BLaER1 treated with 17β-estradiol and CSF1 and Interleukin-3, amounts not matched to agents 10 nM and 100 nM (cell line): ENCODE results near the gene PTER.

ENCODE experiments used
- H3K27ac ChIP-seq, 11 experiments: shearing (Covaris generic); formaldehyde crosslinking; 2 replicates each; pipeline ENCODE4 v1.8.1; 2022
- H3K27me3 ChIP-seq, 11 experiments: shearing (Covaris generic); formaldehyde crosslinking; 2 replicates each; pipeline ENCODE4 v1.8.1; 2022
- H3K36me3 ChIP-seq, 11 experiments: shearing (Covaris generic); formaldehyde crosslinking; 2 replicates each; pipeline ENCODE4 v1.8.1; 2022
- H3K4me1 ChIP-seq, 10 experiments: shearing (Covaris generic); formaldehyde crosslinking; 2 replicates each; pipeline ENCODE4 v1.8.1; 2022
- H3K4me2 ChIP-seq, 11 experiments: shearing (Covaris generic); formaldehyde crosslinking; 2 replicates each; pipeline ENCODE4 v1.8.1; 2022
- H3K4me3 ChIP-seq, 10 experiments: shearing (Covaris generic); formaldehyde crosslinking; 2 replicates each; pipeline ENCODE4 v1.8.1; 2022
- H3K9ac ChIP-seq, 11 experiments: shearing (Covaris generic); formaldehyde crosslinking; 2 replicates each; pipeline ENCODE4 v1.8.1; 2022
- H3K9me3 ChIP-seq, 11 experiments: shearing (Covaris generic); formaldehyde crosslinking; replicated peaks in 1 of 11; 2 replicates each; pipeline ENCODE4 v1.8.1; 2022
- H4K20me1 ChIP-seq, 11 experiments: shearing (Covaris generic); formaldehyde crosslinking; 2 replicates each; pipeline ENCODE4 v1.8.1; 2022
- Cebpa-rat ChIP-seq, 11 experiments: shearing (Covaris generic); IDR thresholded peaks; 2 replicates each; pipeline ENCODE4 v1.8.1; 2022

The PTER gene

GRCh38 chr10:16483241-16483917, 46.6 kb downstream of the PTER start:
- no peaks in the 10 kb centered on the region for H3K27me3 ChIP-seq
- TF ChIP-seq Cebpa-rat (IDR thresholded peaks at IDR 0.05) = no peak
- no peak overlapping the region for H3K4me2 ChIP-seq
- no peak overlapping the region for H3K9ac ChIP-seq
- H4K20me1 ChIP-seq = peaks cover 0 to 5% (median 0%) of the 10 kb centered on the region in 11 experiments; a peak in 2 of 22 replicates
- H3K4me1 ChIP-seq = peaks cover 0 to 6% (median 0%) of the 10 kb centered on the region in 10 experiments; a peak in 1 of 20 replicates
- H3K27ac ChIP-seq = no peak overlapping the region
- no peak overlapping the region for H3K4me3 ChIP-seq
- H3K36me3 ChIP-seq = peaks cover 22 to 50% (median 36%) of the 10 kb centered on the region in 11 experiments; a peak in 21 of 22 replicates
- no peaks in the 10 kb centered on the region for H3K9me3 ChIP-seq

GRCh38 chr10:16490511-16490910, 53.7 kb downstream of the PTER start:
- no peaks in the 10 kb centered on the region for H3K27me3 ChIP-seq
- no peak for TF ChIP-seq Cebpa-rat (IDR thresholded peaks at IDR 0.05)
- H3K4me1 ChIP-seq = no peaks in the 10 kb centered on the region
- H3K9me3 ChIP-seq = no peaks in the 10 kb centered on the region
- peaks cover 41 to 82% (median 51%) of the 10 kb centered on the region in 11 experiments for H3K36me3 ChIP-seq
- no peak overlapping the region for H3K27ac ChIP-seq
- H3K4me3 ChIP-seq = no peak overlapping the region
- H3K9ac ChIP-seq = no peak overlapping the region
- no peak overlapping the region for H3K4me2 ChIP-seq
- H4K20me1 ChIP-seq = 0 out of 22 replicates have a peak, but pooled peaks cover 0 to 3% (median 0%) of the 10 kb centered on the region in 11 experiments

- Histone ChIP-seq H3K9ac (no peak overlapping the region), H3K27me3 (no peaks in the 10 kb centered on the region), H3K9me3 (no peaks in the 10 kb centered on the region), H3K4me3 (no peak overlapping the region), H3K4me1 (no peaks in the 10 kb centered on the region), H4K20me1 (0 out of 22 replicates have a peak, but pooled peaks cover 0 to 7% (median 0%) of the 10 kb centered on the region in 11 experiments), H3K36me3 (peaks cover 39 to 80% (median 46%) of the 10 kb centered on the region in 11 experiments), H3K4me2 (no peak overlapping the region), H3K27ac (no peak overlapping the region)
- no peak for TF ChIP-seq Cebpa-rat (IDR thresholded peaks at IDR 0.05)
Observed at GRCh38 chr10:16491933-16492332, 55.1 kb downstream of the PTER start.

GRCh38 chr10:16493884-16494536, 57.2 kb downstream of the PTER start:
- Histone ChIP-seq H3K36me3 (peaks cover 28 to 69% (median 45%) of the 10 kb centered on the region in 11 experiments), H3K9ac (no peak overlapping the region), H3K4me2 (no peak overlapping the region), H3K27me3 (no peaks in the 10 kb centered on the region), H3K4me3 (no peak overlapping the region), H3K27ac (no peak overlapping the region), H4K20me1 (peaks cover 0 to 7% (median 0%) of the 10 kb centered on the region in 11 experiments; a peak in 1 of 22 replicates), H3K9me3 (no peaks in the 10 kb centered on the region), H3K4me1 (no peaks in the 10 kb centered on the region)
- no peak for TF ChIP-seq Cebpa-rat (IDR thresholded peaks at IDR 0.05)

- Histone ChIP-seq H3K27ac (no peak overlapping the region), H4K20me1 (peaks cover 0 to 7% (median 0%) of the 10 kb centered on the region in 11 experiments; a peak in 1 of 22 replicates), H3K4me2 (no peak overlapping the region), H3K36me3 (peaks cover 9 to 39% (median 23%) of the 10 kb centered on the region in 11 experiments; a peak in 17 of 22 replicates), H3K4me1 (no peaks in the 10 kb centered on the region), H3K9ac (no peak overlapping the region), H3K4me3 (no peak overlapping the region), H3K27me3 (no peaks in the 10 kb centered on the region), H3K9me3 (no peaks in the 10 kb centered on the region)
- TF ChIP-seq Cebpa-rat (IDR thresholded peaks at IDR 0.05) = no peak
Observed at GRCh38 chr10:16497911-16498310, 61.1 kb downstream of the PTER start.

GRCh38 chr10:16505161-16505560, 68.4 kb downstream of the PTER start:
- H3K36me3 ChIP-seq = peaks cover 18 to 56% (median 48%) of the 10 kb centered on the region in 11 experiments; a peak in 20 of 22 replicates

GRCh38 chr10:16509996-16510395, 73.2 kb downstream of the PTER start:
- Histone ChIP-seq H3K27ac (no peak overlapping the region), H3K4me2 (no peak overlapping the region)

More at GRCh38 chr10:16505161-16505560, 68.4 kb downstream of the PTER start:
- Histone ChIP-seq H3K4me1 (no peaks in the 10 kb centered on the region), H3K4me3 (no peak overlapping the region), H3K27me3 (no peaks in the 10 kb centered on the region), H3K4me2 (no peak overlapping the region), H3K27ac (no peak overlapping the region), H3K9me3 (no peaks in the 10 kb centered on the region), H3K9ac (no peak overlapping the region), H4K20me1 (no peaks in the 10 kb centered on the region)
- TF ChIP-seq Cebpa-rat (IDR thresholded peaks at IDR 0.05) = no peak

GRCh38 chr10:16510843-16511242, 74.0 kb downstream of the PTER start:
- Histone ChIP-seq H3K4me1 (no peaks in the 10 kb centered on the region), H3K9ac (no peak overlapping the region), H3K9me3 (no peaks in the 10 kb centered on the region), H4K20me1 (no peaks in the 10 kb centered on the region), H3K4me3 (no peak overlapping the region), H3K27ac (no peak overlapping the region), H3K27me3 (no peaks in the 10 kb centered on the region), H3K4me2 (no peak overlapping the region), H3K36me3 (peaks cover 19 to 78% (median 46%) of the 10 kb centered on the region in 11 experiments; a peak in 20 of 22 replicates)
- TF ChIP-seq Cebpa-rat (IDR thresholded peaks at IDR 0.05) = no peak

More at GRCh38 chr10:16509996-16510395, 73.2 kb downstream of the PTER start:
- Histone ChIP-seq H3K27me3 (no peaks in the 10 kb centered on the region), H3K4me1 (no peaks in the 10 kb centered on the region), H4K20me1 (no peaks in the 10 kb centered on the region), H3K4me3 (no peak overlapping the region), H3K9me3 (no peaks in the 10 kb centered on the region), H3K36me3 (peaks cover 26 to 86% (median 54%) of the 10 kb centered on the region in 11 experiments; a peak in 20 of 22 replicates), H3K9ac (no peak overlapping the region)
- no peak for TF ChIP-seq Cebpa-rat (IDR thresholded peaks at IDR 0.05)

GRCh38 chr10:16518822-16519221, 82.0 kb downstream of the PTER start:
- no peak overlapping the region for H3K4me3 ChIP-seq
- no peak overlapping the region for H3K9ac ChIP-seq
- H3K27ac ChIP-seq = no peak overlapping the region

More at GRCh38 chr10:16518822-16519221, 82.0 kb downstream of the PTER start:
- peaks cover 0 to 18% (median 6%) of the 10 kb centered on the region in 11 experiments; a peak in 11 of 22 replicates for H3K36me3 ChIP-seq
- H3K9me3 ChIP-seq = peaks cover 0 to 15% (median 10%) of the 10 kb centered on the region in 11 experiments; a peak in 14 of 22 replicates
- no peak overlapping the region for H3K4me2 ChIP-seq
- peaks cover 0 to 32% (median 16%) of the 10 kb centered on the region in 11 experiments; a peak in 15 of 22 replicates for H4K20me1 ChIP-seq
- TF ChIP-seq Cebpa-rat (IDR thresholded peaks at IDR 0.05) = no peak
- peaks cover 41 to 48% (median 45%) of the 10 kb centered on the region in 11 experiments for H3K27me3 ChIP-seq
- peaks cover 6 to 16% (median 7%) of the 10 kb centered on the region in 10 experiments; a peak in 14 of 20 replicates for H3K4me1 ChIP-seq
